Keratinocyte (primary cell): Measurements from ENCODE around the gene SMC3. TPM values are rescaled to one million over a fixed set of nuclear protein-coding genes. Genes with fewer than 3 reads are reported as not detected.

Experiments used
- DNase-seq: peaks from one replicate; pipeline ENCODE4 v3.0.0-alpha.2; 2011; ENCODE audit warnings: low read depth, missing footprints, low spot score
- FAIRE-seq: peaks from 2 replicates; lab custom pipeline; 2011; peaks lifted over from hg19 to GRCh38; lab: Jason Lieb, UNC
- H2AFZ ChIP-seq: 2 replicates; pipeline ENCODE4 v1.6.0; 2012; ENCODE audit warnings: low read length, control low read depth, inconsistent platforms; ENCODE audit not compliant: control insufficient read depth
- H3K27ac ChIP-seq: 2 replicates; pipeline ENCODE4 v1.5.1; 2011; ENCODE audit warnings: low read length; ENCODE audit not compliant: control insufficient read depth, insufficient read depth
- H3K27me3 ChIP-seq: 3 replicates; pipeline ENCODE4 v1.6.0; 2011; ENCODE audit warnings: low read length; ENCODE audit not compliant: control insufficient read depth, insufficient read depth; ENCODE audit errors: extremely low read depth
- H3K36me3 ChIP-seq, 2 experiments: 2 replicates in 1 of 2; 3 replicates in 1 of 2; pipeline ENCODE4 v1.5.1; 2011; ENCODE audit warnings: low read length in 2 of 2, mild to moderate bottlenecking in 1 of 2; ENCODE audit not compliant: control insufficient read depth in 2 of 2, insufficient read depth in 2 of 2; ENCODE audit errors: extremely low read depth in 1 of 2
- H3K4me1 ChIP-seq: 3 replicates; pipeline ENCODE4 v1.5.1; 2011; ENCODE audit warnings: low read length; ENCODE audit not compliant: control insufficient read depth, insufficient read depth; ENCODE audit errors: extremely low read depth
- H3K4me2 ChIP-seq: 3 replicates; pipeline ENCODE4 v1.6.0; 2011; ENCODE audit warnings: low read depth, low read length; ENCODE audit not compliant: control insufficient read depth, insufficient read depth; ENCODE audit errors: extremely low read depth
- H3K4me3 ChIP-seq, 3 experiments: fragments of 200-600 bp in 1 of 3; sonication (generic) in 1 of 3; 2 replicates in 2 of 3; 3 replicates in 1 of 3; pipeline ENCODE4 v1.5.1; 2011 to 2016; ENCODE audit warnings: low read length in 3 of 3, mild to moderate bottlenecking in 3 of 3, control low read depth in 2 of 3, inconsistent platforms in 1 of 3, low read depth in 1 of 3, mixed read lengths in 1 of 3, mixed run types in 1 of 3, moderate library complexity in 1 of 3; ENCODE audit not compliant: control insufficient read depth in 2 of 3, insufficient read depth in 2 of 3; ENCODE audit errors: extremely low read depth in 1 of 3
- H3K79me2 ChIP-seq: 2 replicates; pipeline ENCODE4 v1.6.0; 2012; ENCODE audit warnings: low read length; ENCODE audit not compliant: control insufficient read depth, insufficient read depth
- H3K9ac ChIP-seq: 3 replicates; pipeline ENCODE4 v1.6.0; 2011; ENCODE audit warnings: low read length; ENCODE audit not compliant: control insufficient read depth, insufficient read depth; ENCODE audit errors: extremely low read depth
- H3K9me1 ChIP-seq: 3 replicates; pipeline ENCODE4 v1.6.0; 2011; ENCODE audit warnings: low read length; ENCODE audit not compliant: control insufficient read depth, insufficient read depth; ENCODE audit errors: extremely low read depth
- H3K9me3 ChIP-seq: 2 replicates; pipeline ENCODE4 v1.5.1; 2012; ENCODE audit warnings: low read depth, low read length; ENCODE audit not compliant: control insufficient read depth
- H4K20me1 ChIP-seq: 3 replicates; pipeline ENCODE4 v1.6.0; 2011; ENCODE audit warnings: low read length; ENCODE audit not compliant: control insufficient read depth, insufficient read depth; ENCODE audit errors: extremely low read depth
- CTCF ChIP-seq, 3 experiments: IDR thresholded peaks in 1 of 3; conservative IDR thresholded peaks in 1 of 3; optimal IDR thresholded peaks in 1 of 3; 2 replicates in 2 of 3; 3 replicates in 1 of 3; pipeline versions ENCODE3 to v1.5.1; 2011; ENCODE audit warnings: low read length in 3 of 3, mild to moderate bottlenecking in 3 of 3, moderate library complexity in 2 of 3, control low read depth in 1 of 3, inconsistent platforms in 1 of 3; ENCODE audit not compliant: insufficient read depth in 2 of 3; ENCODE audit errors: extremely low read depth in 1 of 3
- EZH2 ChIP-seq: IDR thresholded peaks from one replicate; pipeline ENCODE4 v1.6.1; 2012; ENCODE audit warnings: inconsistent platforms, mild to moderate bottlenecking, low read length, moderate library complexity
- dilution Hi-C: fragments of 300-500 bp; cut with MboI; formaldehyde crosslinking; loops from one replicate; pipeline ENCODE4 v1.7.0; 2020; ENCODE audit warnings: low sequenced_read_pairs; ENCODE audit not compliant: extremely low pct_ligation_motif_present
- polyA plus RNA-seq, 5 experiments: library from polyadenylated mRNA; depleted of rRNA in 3 of 5; stranded (reverse) in 3 of 5; stranded (forward) in 1 of 5; unstranded in 1 of 5; fragments of >200 nt; gene quantifications; 1 replicate in 1 of 5; 2 replicates in 3 of 5; 3 replicates in 1 of 5; pipeline versions ENCODE4 v1.2.1 to v1.2.3, GENCODE V29; 2011 to 2012; ENCODE audit warnings: missing spikeins in 2 of 5, low read depth in 1 of 5, low replicate concordance in 1 of 5

Gene SMC3
- polyA plus RNA-seq, 1 donor (not counting 4 experiments of a cell fraction or from before 2014, with no cell fraction given): 16.3 TPM

- H3K4me3 ChIP-seq: no peak overlapping the region
- H4K20me1 ChIP-seq: no peaks in the 10 kb centered on the region
- no peak overlapping the region for H3K9ac ChIP-seq
- dilution Hi-C loops: no loop called here
- DNase-seq (no peak), FAIRE-seq (no peak)
- H3K27me3 ChIP-seq: peaks cover 34% of the 10 kb centered on the region
- no peak overlapping the region for H3K4me2 ChIP-seq
- TF ChIP-seq EZH2: no peak
- TF ChIP-seq CTCF (optimal IDR thresholded peaks at IDR 0.05 in 1 of 3, IDR thresholded peaks at IDR 0.05 in 1 of 3, conservative IDR thresholded peaks at IDR 0.05 in 1 of 3; ENCODE audit: extremely low read depth in 1 of 3, insufficient read depth in 2 of 3, low read length in 3 of 3): no peak
- no peaks in the 10 kb centered on the region for H3K4me1 ChIP-seq
- no peak overlapping the region for H2AFZ ChIP-seq
- no peaks in the 10 kb centered on the region for H3K9me3 ChIP-seq
- H3K27ac ChIP-seq: no peak overlapping the region
- H3K9me1 ChIP-seq: no peaks in the 10 kb centered on the region
- H3K36me3 ChIP-seq: no peaks in the 10 kb centered on the region
- no peaks in the 10 kb centered on the region for H3K79me2 ChIP-seq
Observed at GRCh38 chr10:110647136-110647430, 79.6 kb downstream of the SMC3 start.

- no peaks in the 10 kb centered on the region for H3K4me1 ChIP-seq
- dilution Hi-C loops: no loop called here
- H3K27ac ChIP-seq: no peak overlapping the region
- FAIRE-seq: no peak
- no peaks in the 10 kb centered on the region for H3K79me2 ChIP-seq
- no peak for DNase-seq
- H2AFZ ChIP-seq: no peak overlapping the region
- no peak overlapping the region for H3K4me3 ChIP-seq
- H3K27me3 ChIP-seq: peaks cover 22% of the 10 kb centered on the region
- H4K20me1 ChIP-seq: no peaks in the 10 kb centered on the region
- no peak overlapping the region for H3K4me2 ChIP-seq
- no peaks in the 10 kb centered on the region for H3K9me3 ChIP-seq
- TF ChIP-seq EZH2 (no peak), CTCF (optimal IDR thresholded peaks at IDR 0.05 in 1 of 3, IDR thresholded peaks at IDR 0.05 in 1 of 3, conservative IDR thresholded peaks at IDR 0.05 in 1 of 3; ENCODE audit: extremely low read depth in 1 of 3, insufficient read depth in 2 of 3, low read length in 3 of 3) (no peak)
- no peaks in the 10 kb centered on the region for H3K36me3 ChIP-seq
- no peak overlapping the region for H3K9ac ChIP-seq
- no peaks in the 10 kb centered on the region for H3K9me1 ChIP-seq
Observed at GRCh38 chr10:110648692-110649346, 81.3 kb downstream of the SMC3 start.
